Neural progenitor cell (in vitro differentiated cells): ENCODE measurements around the gene SRL. TPM values are rescaled to one million over a fixed set of nuclear protein-coding genes. Genes with fewer than 3 reads are reported as not detected.

Source experiments
- DNase-seq: peaks from one replicate; pipeline ENCODE4 v3.0.0-alpha.2; 2016; ENCODE audit warnings: low spot score
- H2AFZ ChIP-seq: fragments of 200-600 bp; sonication (generic); replicated peaks from 2 replicates; pipeline ENCODE4 v1.6.1; 2016; ENCODE audit warnings: antibody characterized with exemption
- H3F3A ChIP-seq: fragments of 200-600 bp; sonication (generic); 2 replicates; pipeline ENCODE4 v1.6.1; 2016; ENCODE audit warnings: antibody characterized with exemption, low read depth
- H3K27ac ChIP-seq: fragments of 200-600 bp; sonication (generic); 2 replicates; pipeline ENCODE4 v1.5.1; 2016; ENCODE audit warnings: mild to moderate bottlenecking
- H3K27me3 ChIP-seq: fragments of 200-600 bp; sonication (generic); 2 replicates; pipeline ENCODE4 v1.6.1; 2016; ENCODE audit warnings: mild to moderate bottlenecking, moderate library complexity
- H3K36me3 ChIP-seq: fragments of 200-600 bp; sonication (generic); 2 replicates; pipeline ENCODE4 v1.5.1; 2016
- H3K4me1 ChIP-seq: fragments of 200-600 bp; sonication (generic); 2 replicates; pipeline ENCODE4 v1.6.1; 2016; ENCODE audit warnings: mixed run types
- H3K4me2 ChIP-seq: fragments of 200-600 bp; sonication (generic); 2 replicates; pipeline ENCODE4 v1.6.1; 2016
- H3K4me3 ChIP-seq: fragments of 200-600 bp; sonication (generic); 2 replicates; pipeline ENCODE4 v1.5.1; 2016
- H3K79me2 ChIP-seq: fragments of 200-600 bp; sonication (generic); 2 replicates; pipeline ENCODE4 v1.6.1; 2016; ENCODE audit warnings: low read depth
- H3K9ac ChIP-seq: fragments of 200-600 bp; sonication (generic); 2 replicates; pipeline ENCODE4 v1.6.1; 2016
- H3K9me3 ChIP-seq: fragments of 200-600 bp; sonication (generic); 2 replicates; pipeline ENCODE4 v1.5.1; 2016; ENCODE audit warnings: low read depth
- H4K20me1 ChIP-seq: fragments of 200-600 bp; sonication (generic); 2 replicates; pipeline ENCODE4 v1.6.1; 2016; ENCODE audit warnings: low read depth
- H3K27ac Mint-ChIP-seq: 3 replicates; pipeline ENCODE4 v1.8.0; 2021; ENCODE audit warnings: mixed read lengths
- H3K27me3 Mint-ChIP-seq: 2 replicates; pipeline ENCODE4 v1.8.0; 2022; ENCODE audit warnings: low read depth, mild to moderate bottlenecking, inconsistent platforms, moderate library complexity, mixed read lengths; ENCODE audit not compliant: insufficient read depth
- H3K36me3 Mint-ChIP-seq: 3 replicates; pipeline ENCODE4 v1.8.0; 2021; ENCODE audit warnings: mixed read lengths
- H3K4me1 Mint-ChIP-seq: 3 replicates; pipeline ENCODE4 v1.8.0; 2021; ENCODE audit warnings: mixed read lengths
- H3K4me3 Mint-ChIP-seq: 3 replicates; pipeline ENCODE4 v1.8.0; 2021; ENCODE audit warnings: mild to moderate bottlenecking, moderate library complexity, mixed read lengths
- H3K9me3 Mint-ChIP-seq: 3 replicates; pipeline ENCODE4 v1.8.0; 2020; ENCODE audit warnings: mixed read lengths
- EZH2 ChIP-seq: fragments of 200-600 bp; sonication (generic); IDR thresholded peaks from 2 replicates; pipeline ENCODE4 v1.6.1; 2017; ENCODE audit warnings: antibody characterized with exemption, mild to moderate bottlenecking, moderate library complexity
- EZH2phosphoT487 ChIP-seq: fragments of 200-600 bp; sonication (generic); IDR thresholded peaks from 2 replicates; pipeline ENCODE4 v1.6.1; 2017; ENCODE audit warnings: antibody characterized with exemption
- total RNA-seq: library from RNA; depleted of rRNA; stranded (reverse); fragments of >200 nt; gene quantifications from 2 replicates; pipeline ENCODE4 v1.2.3, GENCODE V29; 2015; ENCODE audit warnings: low replicate concordance
- TF ChIP-seq, protein P1 (sequence below): fragments of 200-600 bp; sonication (generic); IDR thresholded peaks from 2 replicates; pipeline ENCODE4 v1.5.1; 2017; ENCODE audit warnings: antibody characterized with exemption, mild to moderate bottlenecking

SRL gene
- total RNA-seq, 1 donor from 2014 or later: 0.22 TPM

DNA sequence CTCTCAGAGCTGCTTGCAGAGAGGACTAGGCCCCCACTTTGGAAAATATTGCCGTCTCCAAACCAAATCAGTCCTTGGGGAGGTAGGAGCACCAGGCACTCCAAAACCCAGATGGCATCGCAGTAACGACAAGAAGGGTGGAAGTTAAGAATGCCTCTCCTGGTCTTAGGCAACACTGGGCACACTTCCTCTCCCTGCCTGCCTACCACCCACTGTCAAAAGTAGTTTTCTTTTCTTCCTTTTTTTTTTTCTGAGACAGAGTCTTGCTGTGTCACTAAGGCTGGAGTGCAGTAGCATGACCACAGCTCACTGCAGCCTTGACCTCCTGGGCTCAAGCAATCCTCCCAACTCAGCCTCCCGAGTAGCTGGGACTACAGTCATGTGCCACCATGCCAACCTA is 47.2 kb downstream of the SRL start:
- peaks cover 2% of the 10 kb centered on the region for H3K27me3 Mint-ChIP-seq
- TF ChIP-seq EZH2: no peak
- no peak for TF ChIP-seq EZH2phosphoT487
- TF ChIP-seq, protein P1, sequence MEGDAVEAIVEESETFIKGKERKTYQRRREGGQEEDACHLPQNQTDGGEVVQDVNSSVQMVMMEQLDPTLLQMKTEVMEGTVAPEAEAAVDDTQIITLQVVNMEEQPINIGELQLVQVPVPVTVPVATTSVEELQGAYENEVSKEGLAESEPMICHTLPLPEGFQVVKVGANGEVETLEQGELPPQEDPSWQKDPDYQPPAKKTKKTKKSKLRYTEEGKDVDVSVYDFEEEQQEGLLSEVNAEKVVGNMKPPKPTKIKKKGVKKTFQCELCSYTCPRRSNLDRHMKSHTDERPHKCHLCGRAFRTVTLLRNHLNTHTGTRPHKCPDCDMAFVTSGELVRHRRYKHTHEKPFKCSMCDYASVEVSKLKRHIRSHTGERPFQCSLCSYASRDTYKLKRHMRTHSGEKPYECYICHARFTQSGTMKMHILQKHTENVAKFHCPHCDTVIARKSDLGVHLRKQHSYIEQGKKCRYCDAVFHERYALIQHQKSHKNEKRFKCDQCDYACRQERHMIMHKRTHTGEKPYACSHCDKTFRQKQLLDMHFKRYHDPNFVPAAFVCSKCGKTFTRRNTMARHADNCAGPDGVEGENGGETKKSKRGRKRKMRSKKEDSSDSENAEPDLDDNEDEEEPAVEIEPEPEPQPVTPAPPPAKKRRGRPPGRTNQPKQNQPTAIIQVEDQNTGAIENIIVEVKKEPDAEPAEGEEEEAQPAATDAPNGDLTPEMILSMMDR: no peak
- H3K36me3 ChIP-seq: no peaks in the 10 kb centered on the region
- peaks cover 1% of the 10 kb centered on the region for H3K4me1 ChIP-seq
- no peak overlapping the region for H3K4me2 ChIP-seq
- H3K27me3 ChIP-seq: no peaks in the 10 kb centered on the region
- H3K4me3 Mint-ChIP-seq: no peak overlapping the region
- H3K4me3 ChIP-seq: no peak overlapping the region
- H3K27ac ChIP-seq: no peak overlapping the region
- no peaks in the 10 kb centered on the region for H3K36me3 Mint-ChIP-seq
- no peaks in the 10 kb centered on the region for H3F3A ChIP-seq
- peaks cover 4% of the 10 kb centered on the region for H3K4me1 Mint-ChIP-seq
- no peak for DNase-seq
- no peaks in the 10 kb centered on the region for H4K20me1 ChIP-seq
- H3K9ac ChIP-seq: no peak overlapping the region
- H3K9me3 ChIP-seq: no peaks in the 10 kb centered on the region
- no peaks in the 10 kb centered on the region for H3K79me2 ChIP-seq
- H2AFZ ChIP-seq: no peak overlapping the region
- H3K27ac Mint-ChIP-seq: no peak overlapping the region
- H3K9me3 Mint-ChIP-seq: no peaks in the 10 kb centered on the region

DNA sequence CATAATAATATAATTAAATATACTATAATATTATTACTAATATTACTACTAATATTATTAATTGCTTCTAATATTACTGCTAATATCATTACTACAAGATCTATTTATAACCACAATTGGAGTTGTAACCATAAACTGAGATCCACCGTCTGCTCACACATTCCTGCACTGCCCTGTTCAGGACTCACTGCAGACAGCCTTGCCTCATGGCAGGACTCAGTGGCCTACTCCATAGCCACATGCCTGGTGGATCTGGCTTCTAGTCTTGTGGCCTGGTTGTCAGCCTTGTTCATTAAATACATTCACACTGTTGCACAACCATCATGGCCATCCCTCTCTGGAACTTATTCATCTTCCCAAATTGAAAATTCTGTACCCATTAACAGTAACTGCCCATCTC is 48.0 kb downstream of the SRL start:
- no peaks in the 10 kb centered on the region for H3F3A ChIP-seq
- DNase-seq: no peak
- H3K36me3 ChIP-seq: no peaks in the 10 kb centered on the region
- H3K79me2 ChIP-seq: no peaks in the 10 kb centered on the region
- Mint-ChIP-seq H3K9me3 (no peaks in the 10 kb centered on the region), H3K4me1 (peaks cover 11% of the 10 kb centered on the region), H3K27ac (no peak overlapping the region), H3K36me3 (no peaks in the 10 kb centered on the region), H3K27me3 (peaks cover 2% of the 10 kb centered on the region), H3K4me3 (no peak overlapping the region)
- TF ChIP-seq EZH2: no peak
- TF ChIP-seq, protein P1: no peak
- TF ChIP-seq EZH2phosphoT487: no peak
- H4K20me1 ChIP-seq: no peaks in the 10 kb centered on the region
- no peaks in the 10 kb centered on the region for H3K9me3 ChIP-seq
- no peak overlapping the region for H3K4me3 ChIP-seq
- no peak overlapping the region for H2AFZ ChIP-seq
- peaks cover 5% of the 10 kb centered on the region for H3K4me1 ChIP-seq
- no peaks in the 10 kb centered on the region for H3K27me3 ChIP-seq
- no peak overlapping the region for H3K27ac ChIP-seq
- H3K4me2 ChIP-seq: no peak overlapping the region
- no peak overlapping the region for H3K9ac ChIP-seq

DNA sequence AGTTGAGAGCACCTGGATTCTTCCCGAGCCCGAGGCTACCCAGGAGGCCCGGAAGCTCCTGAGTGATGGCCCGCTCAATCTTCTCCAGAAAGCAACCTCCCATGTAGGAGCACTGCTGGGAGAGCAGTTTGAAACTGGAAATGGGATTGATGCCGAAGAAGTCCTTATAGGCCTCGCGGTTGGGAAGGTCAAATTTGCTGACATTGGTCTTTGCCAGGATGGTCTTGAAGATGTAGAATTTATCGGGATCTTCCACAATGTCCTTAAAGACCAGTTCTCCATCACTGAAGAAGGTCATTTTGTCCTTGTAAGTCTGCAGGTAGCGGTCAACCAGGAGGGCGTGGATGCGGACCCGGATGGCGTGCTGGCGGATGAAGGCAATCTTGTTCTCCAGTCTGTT is 49.7 kb downstream of the SRL start:
- Histone ChIP-seq H2AFZ (no peak overlapping the region), H4K20me1 (no peaks in the 10 kb centered on the region), H3K4me3 (no peak overlapping the region), H3K36me3 (no peaks in the 10 kb centered on the region), H3K4me1 (peaks cover 5% of the 10 kb centered on the region), H3K9me3 (no peaks in the 10 kb centered on the region), H3F3A (no peaks in the 10 kb centered on the region), H3K79me2 (no peaks in the 10 kb centered on the region), H3K4me2 (no peak overlapping the region), H3K27ac (no peak overlapping the region), H3K27me3 (no peaks in the 10 kb centered on the region), H3K9ac (no peak overlapping the region)
- Mint-ChIP-seq H3K9me3 (no peaks in the 10 kb centered on the region), H3K27me3 (peaks cover 4% of the 10 kb centered on the region), H3K4me3 (no peak overlapping the region), H3K4me1 (peaks cover 14% of the 10 kb centered on the region), H3K36me3 (no peaks in the 10 kb centered on the region), H3K27ac (no peak overlapping the region)
- TF ChIP-seq, protein P1: no peak
- TF ChIP-seq EZH2phosphoT487: no peak
- no peak for TF ChIP-seq EZH2
- no peak for DNase-seq
